H9 (cell line): ENCODE data around the gene ZFP36L1. TPM values are rescaled to one million over a fixed set of nuclear protein-coding genes. Genes with fewer than 3 reads are reported as not detected.

Source experiments
- DNase-seq: peaks from one replicate; pipeline ENCODE4 v3.0.0-alpha.2; 2017
- H2AFZ ChIP-seq: one replicate; pipeline ENCODE4 v1.6.1; 2013; ENCODE audit warnings: mild to moderate bottlenecking, low read length, control low read depth, moderate library complexity
- H2AK5ac ChIP-seq: 2 replicates; pipeline ENCODE4 v1.6.1; 2013; ENCODE audit warnings: low read length, control low read depth, mixed read lengths; ENCODE audit not compliant: insufficient read length
- H2BK120ac ChIP-seq: one replicate; pipeline ENCODE4 v1.6.1; 2013; ENCODE audit warnings: low read depth, mild to moderate bottlenecking, low read length, control low read depth, inconsistent platforms; ENCODE audit not compliant: poor library complexity, severe bottlenecking
- H2BK12ac ChIP-seq: 2 replicates; pipeline ENCODE4 v1.6.1; 2013; ENCODE audit warnings: low read length, control low read depth, mixed read lengths, low read depth; ENCODE audit not compliant: insufficient read length
- H2BK15ac ChIP-seq: 2 replicates; pipeline ENCODE4 v1.6.1; 2013; ENCODE audit warnings: low read depth, low read length, control low read depth
- H2BK20ac ChIP-seq: one replicate; pipeline ENCODE4 v1.6.1; 2013; ENCODE audit warnings: low read depth, mild to moderate bottlenecking, low read length, control low read depth, inconsistent platforms; ENCODE audit not compliant: poor library complexity, severe bottlenecking
- H2BK5ac ChIP-seq: 2 replicates; pipeline ENCODE4 v1.6.1; 2013; ENCODE audit warnings: low read length, control low read depth, mixed read lengths; ENCODE audit not compliant: insufficient read length
- H3K14ac ChIP-seq: 2 replicates; pipeline ENCODE4 v1.6.1; 2013; ENCODE audit warnings: low read length, control low read depth; ENCODE audit not compliant: insufficient read depth
- H3K18ac ChIP-seq: 2 replicates; pipeline ENCODE4 v1.6.1; 2013; ENCODE audit warnings: low read depth, mild to moderate bottlenecking, mixed read lengths, low read length, control low read depth; ENCODE audit not compliant: insufficient read length
- H3K23ac ChIP-seq: 2 replicates; pipeline ENCODE4 v1.6.1; 2013; ENCODE audit warnings: low read length, control low read depth, mixed read lengths, low read depth; ENCODE audit not compliant: insufficient read length
- H3K23me2 ChIP-seq: 2 replicates; pipeline ENCODE4 v1.6.1; 2013; ENCODE audit warnings: low read depth, mild to moderate bottlenecking, mixed read lengths, low read length, control low read depth; ENCODE audit not compliant: insufficient read length, poor library complexity, severe bottlenecking
- H3K27ac ChIP-seq: 2 replicates; pipeline ENCODE4 v1.5.1; 2013; ENCODE audit warnings: low read length, control low read depth, mixed read lengths, low read depth; ENCODE audit not compliant: insufficient read length
- H3K27me3 ChIP-seq: 2 replicates; pipeline ENCODE4 v1.6.1; 2013; ENCODE audit warnings: low read length, control low read depth, inconsistent platforms; ENCODE audit not compliant: insufficient read depth
- H3K4ac ChIP-seq: 2 replicates; pipeline ENCODE4 v1.6.1; 2013; ENCODE audit warnings: low read depth, mild to moderate bottlenecking, control low read depth, inconsistent platforms, low read length, moderate library complexity
- H3K4me1 ChIP-seq: 2 replicates; pipeline ENCODE4 v1.6.1; 2013; ENCODE audit warnings: low read length, control low read depth, inconsistent platforms; ENCODE audit not compliant: insufficient read depth
- H3K4me2 ChIP-seq: 2 replicates; pipeline ENCODE4 v1.6.1; 2013; ENCODE audit warnings: low read length, control low read depth, mixed read lengths; ENCODE audit not compliant: insufficient read length, insufficient read depth
- H3K56ac ChIP-seq: 2 replicates; pipeline ENCODE4 v1.6.1; 2013; ENCODE audit warnings: low read depth, mild to moderate bottlenecking, mixed read lengths, low read length, control low read depth; ENCODE audit not compliant: insufficient read length
- H3K79me1 ChIP-seq: 2 replicates; pipeline ENCODE4 v1.6.1; 2013; ENCODE audit warnings: low read depth, mild to moderate bottlenecking, moderate library complexity, low read length, control low read depth, inconsistent platforms; ENCODE audit not compliant: insufficient read depth, poor library complexity, severe bottlenecking
- H3K79me2 ChIP-seq: 2 replicates; pipeline ENCODE4 v1.6.1; 2013; ENCODE audit warnings: low read length, control low read depth, inconsistent platforms; ENCODE audit not compliant: insufficient read depth
- H3K9ac ChIP-seq: 2 replicates; pipeline ENCODE4 v1.6.1; 2013; ENCODE audit warnings: low read length, control low read depth, mixed read lengths; ENCODE audit not compliant: insufficient read length; ENCODE audit errors: extremely low read depth
- H3K9me3 ChIP-seq: one replicate; pipeline ENCODE4 v1.6.1; 2013; ENCODE audit warnings: low read depth, low read length, inconsistent platforms; ENCODE audit not compliant: control insufficient read depth
- H3T11ph ChIP-seq: one replicate; pipeline ENCODE4 v1.6.1; 2013; ENCODE audit warnings: mild to moderate bottlenecking, low read length, control low read depth, inconsistent platforms
- H4K20me1 ChIP-seq: one replicate; pipeline ENCODE4 v1.6.1; 2013; ENCODE audit not compliant: control insufficient read depth, insufficient read length, insufficient read depth
- H4K5ac ChIP-seq: 2 replicates; pipeline ENCODE4 v1.6.1; 2013; ENCODE audit warnings: low read depth, mild to moderate bottlenecking, mixed read lengths, low read length, control low read depth; ENCODE audit not compliant: insufficient read length
- H4K8ac ChIP-seq: replicated peaks from 2 replicates; pipeline ENCODE4 v1.6.1; 2013; ENCODE audit warnings: low read length, control low read depth, mixed read lengths, low read depth; ENCODE audit not compliant: insufficient read length
- H4K91ac ChIP-seq: 2 replicates; pipeline ENCODE4 v1.6.1; 2013; ENCODE audit warnings: low read depth, mild to moderate bottlenecking, moderate library complexity, mixed read lengths, low read length, control low read depth; ENCODE audit not compliant: insufficient read length
- H3K27ac Mint-ChIP-seq, 3 experiments: 2 replicates in 2 of 3; 3 replicates in 1 of 3; pipeline ENCODE4 v1.8.0; 2020 to 2021; ENCODE audit warnings: mixed read lengths in 3 of 3, mild to moderate bottlenecking in 1 of 3, moderate library complexity in 1 of 3
- H3K27me3 Mint-ChIP-seq: 2 replicates; pipeline ENCODE4 v1.8.0; 2021; ENCODE audit warnings: low read depth, mild to moderate bottlenecking, moderate library complexity, mixed read lengths
- H3K36me3 Mint-ChIP-seq, 3 experiments: 2 replicates in 2 of 3; 3 replicates in 1 of 3; pipeline ENCODE4 v1.8.0; 2020 to 2021; ENCODE audit warnings: low read depth in 3 of 3, mixed read lengths in 3 of 3; ENCODE audit not compliant: insufficient read depth in 1 of 3
- H3K4me1 Mint-ChIP-seq, 2 experiments: 2 replicates each; pipeline ENCODE4 v1.8.0; 2020; ENCODE audit warnings: mixed read lengths in 2 of 2
- H3K4me3 Mint-ChIP-seq, 2 experiments: 2 replicates in 1 of 2; 3 replicates in 1 of 2; pipeline ENCODE4 v1.8.0; 2020 to 2021; ENCODE audit warnings: mild to moderate bottlenecking in 2 of 2, mixed read lengths in 2 of 2, moderate library complexity in 1 of 2
- H3K9me3 Mint-ChIP-seq, 2 experiments: 2 replicates in 1 of 2; 3 replicates in 1 of 2; pipeline ENCODE4 v1.8.0; 2020; ENCODE audit warnings: mild to moderate bottlenecking in 2 of 2, mixed read lengths in 2 of 2, moderate library complexity in 1 of 2
- WGBS: extraction: QIAGEN DNeasy Blood & Tissue Kit; methylation state at CpG from one replicate; pipeline ENCODE4 v1.1.7; 2013; ENCODE audit warnings: missing lambda C conversion rate, low lambda C conversion rate, mixed read lengths; ENCODE audit not compliant: insufficient read length; ENCODE audit errors: extremely low coverage; 5-methylcytosine and 5-hydroxymethylcytosine counted together
- total RNA-seq: library from RNA; stranded (reverse); gene quantifications from 2 replicates; pipeline ENCODE4 v1.2.1, GENCODE V29; 2021
- TF ChIP-seq, protein P1 (sequence below): fragments of 200-600 bp; sonication (generic); conservative IDR thresholded peaks from 3 replicates; pipeline ENCODE4 v1.8.0; 2021; ENCODE audit warnings: antibody characterized with exemption, mild to moderate bottlenecking

The ZFP36L1 gene
- total RNA-seq, 1 experiment from 2014 or later: 109 TPM

DNA sequence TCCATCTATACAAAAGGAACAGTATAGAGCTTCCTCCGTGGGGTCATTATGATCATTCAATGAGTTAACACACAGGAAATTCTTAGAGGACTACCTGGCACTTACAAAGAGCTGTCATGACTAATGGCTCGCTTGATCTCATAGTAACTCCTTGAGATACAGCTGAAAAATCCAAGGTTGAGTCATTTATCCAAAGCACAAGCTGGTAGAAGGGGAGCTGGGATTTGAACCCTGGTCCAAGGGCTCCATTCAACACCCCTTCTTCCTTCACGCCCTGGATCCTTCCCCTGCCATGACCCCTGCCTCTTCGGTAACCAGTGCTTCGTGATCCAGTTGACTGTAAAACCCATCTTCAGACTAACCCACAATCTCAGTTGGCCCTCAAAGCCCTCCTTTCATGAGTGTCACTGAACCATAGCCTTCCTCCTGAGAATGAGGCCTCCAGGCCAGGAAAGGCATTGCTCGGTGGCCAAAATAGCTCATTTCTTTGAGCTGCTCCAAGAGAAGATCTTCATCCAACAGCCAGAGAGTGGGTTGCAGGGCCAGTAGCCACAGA lies 7.8 kb downstream of the ZFP36L1 start:
- no peak overlapping the region for H2BK5ac ChIP-seq
- peaks cover 25 to 37% (median 32%) of the 10 kb centered on the region in 3 experiments for H3K36me3 Mint-ChIP-seq
- H2AK5ac ChIP-seq: no peak overlapping the region
- H3K14ac ChIP-seq: no peak overlapping the region
- H3K27ac Mint-ChIP-seq: peak overlapping the region in 1 of 3 experiments; percentile 33; a peak in 1 of 7 replicates
- no peaks in the 10 kb centered on the region for H3K9me3 Mint-ChIP-seq
- H3K23ac ChIP-seq: no peak overlapping the region
- WGBS: no CpG with 5 or more reads among the region's 6 CpGs
- no peak overlapping the region for H3K9ac ChIP-seq
- no peaks in the 10 kb centered on the region for H3K9me3 ChIP-seq
- no peak for DNase-seq
- H3K23me2 ChIP-seq: no peaks in the 10 kb centered on the region
- no peak overlapping the region for H4K8ac ChIP-seq
- no peaks in the 10 kb centered on the region for H3K4me1 ChIP-seq
- no peaks in the 10 kb centered on the region for H3K27me3 ChIP-seq
- no peak overlapping the region for H2BK15ac ChIP-seq
- H3K27ac ChIP-seq: no peak overlapping the region
- no peak overlapping the region for H2BK12ac ChIP-seq
- no peak overlapping the region for H2BK120ac ChIP-seq
- peak overlapping the region in 1 of 2 experiments; percentile 52; a peak in 1 of 5 replicates for H3K4me3 Mint-ChIP-seq
- no peaks in the 10 kb centered on the region for H4K20me1 ChIP-seq
- H3K79me1 ChIP-seq: no peaks in the 10 kb centered on the region
- H3K4me2 ChIP-seq: no peak overlapping the region
- H2AFZ ChIP-seq: no peak overlapping the region
- no peak overlapping the region for H4K5ac ChIP-seq
- peaks cover 2% of the 10 kb centered on the region; the same call in 1 of the 2 replicates for H3K79me2 ChIP-seq
- TF ChIP-seq, protein P1, sequence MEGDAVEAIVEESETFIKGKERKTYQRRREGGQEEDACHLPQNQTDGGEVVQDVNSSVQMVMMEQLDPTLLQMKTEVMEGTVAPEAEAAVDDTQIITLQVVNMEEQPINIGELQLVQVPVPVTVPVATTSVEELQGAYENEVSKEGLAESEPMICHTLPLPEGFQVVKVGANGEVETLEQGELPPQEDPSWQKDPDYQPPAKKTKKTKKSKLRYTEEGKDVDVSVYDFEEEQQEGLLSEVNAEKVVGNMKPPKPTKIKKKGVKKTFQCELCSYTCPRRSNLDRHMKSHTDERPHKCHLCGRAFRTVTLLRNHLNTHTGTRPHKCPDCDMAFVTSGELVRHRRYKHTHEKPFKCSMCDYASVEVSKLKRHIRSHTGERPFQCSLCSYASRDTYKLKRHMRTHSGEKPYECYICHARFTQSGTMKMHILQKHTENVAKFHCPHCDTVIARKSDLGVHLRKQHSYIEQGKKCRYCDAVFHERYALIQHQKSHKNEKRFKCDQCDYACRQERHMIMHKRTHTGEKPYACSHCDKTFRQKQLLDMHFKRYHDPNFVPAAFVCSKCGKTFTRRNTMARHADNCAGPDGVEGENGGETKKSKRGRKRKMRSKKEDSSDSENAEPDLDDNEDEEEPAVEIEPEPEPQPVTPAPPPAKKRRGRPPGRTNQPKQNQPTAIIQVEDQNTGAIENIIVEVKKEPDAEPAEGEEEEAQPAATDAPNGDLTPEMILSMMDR: no peak
- H4K91ac ChIP-seq: no peak overlapping the region
- peaks cover 29 to 41% of the 10 kb centered on the region in 2 experiments for H3K4me1 Mint-ChIP-seq
- peaks cover 13% of the 10 kb centered on the region for H3K27me3 Mint-ChIP-seq
- H2BK20ac ChIP-seq: no peak overlapping the region
- no peak overlapping the region for H3K56ac ChIP-seq
- H3K4ac ChIP-seq: no peak overlapping the region
- H3T11ph ChIP-seq: no peak overlapping the region
- H3K18ac ChIP-seq: no peak overlapping the region
